Activated CD8-positive, alpha-beta memory T cell treated with anti-CD3 and anti-CD28 coated beads for 4 hours (primary cell): ENCODE data around the gene ELMO1.

Experiments
- DNase-seq, 2 donors: peaks; one replicate each; pipeline ENCODE4 v3.0.0-alpha.2; 2020; ENCODE audit warnings: low read depth in 2 of 2

Gene ELMO1

DNA sequence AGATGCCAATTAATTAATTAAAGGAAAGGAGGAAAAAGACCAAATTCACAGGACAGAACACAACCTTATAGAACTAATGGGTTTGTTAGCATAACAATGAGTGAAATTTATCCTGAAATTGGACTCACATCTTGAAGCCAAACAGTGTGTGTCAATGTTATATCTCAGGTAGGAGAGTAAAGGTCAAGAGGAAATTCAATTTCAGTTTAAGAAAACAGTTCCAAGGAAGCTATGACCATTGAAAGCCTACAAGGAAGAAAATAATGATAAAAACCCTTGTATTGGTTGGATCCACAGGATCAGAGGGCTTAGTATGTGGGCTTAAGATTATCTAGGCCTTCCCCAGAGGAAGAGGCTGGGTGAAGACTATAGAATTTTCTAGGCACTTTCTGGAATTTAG, 525.5 kb downstream of the ELMO1 start:
- DNase-seq, result no peak

GRCh38 chr7:36920433-36920832, 528.2 kb downstream of the ELMO1 start:
- no peak for DNase-seq

GRCh38 chr7:36919738-36920137, 528.9 kb downstream of the ELMO1 start:
- DNase-seq, result no peak

GRCh38 chr7:36918591-36918990, 530.1 kb downstream of the ELMO1 start:
- DNase-seq, result no peak

- no peak for DNase-seq
Measured at GRCh38 chr7:36916619-36917018, 532.0 kb downstream of the ELMO1 start.

DNA sequence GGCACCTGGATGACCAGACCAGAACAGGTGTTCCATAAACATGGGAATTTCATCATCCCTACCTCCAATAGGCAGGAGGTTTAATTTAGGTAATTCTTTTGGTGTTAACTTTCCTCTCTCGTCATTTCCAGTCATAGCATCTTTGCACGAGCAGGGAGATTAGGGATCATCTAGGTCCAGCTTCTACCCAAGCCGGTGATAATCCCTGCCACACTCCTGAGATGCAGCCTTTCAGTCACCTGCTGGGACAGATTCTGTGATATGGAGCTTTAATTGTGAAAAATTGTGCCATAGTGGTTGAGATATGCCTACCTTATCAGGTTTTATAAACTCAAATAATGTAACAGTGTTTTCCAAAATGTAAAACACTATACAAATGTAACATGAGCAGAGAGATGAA, 532.5 kb downstream of the ELMO1 start:
- no peak for DNase-seq

GRCh38 chr7:36911788-36912187, 536.9 kb downstream of the ELMO1 start:
- DNase-seq, result no peak

GRCh38 chr7:36910859-36911258, 537.8 kb downstream of the ELMO1 start:
- DNase-seq, result no peak

DNA sequence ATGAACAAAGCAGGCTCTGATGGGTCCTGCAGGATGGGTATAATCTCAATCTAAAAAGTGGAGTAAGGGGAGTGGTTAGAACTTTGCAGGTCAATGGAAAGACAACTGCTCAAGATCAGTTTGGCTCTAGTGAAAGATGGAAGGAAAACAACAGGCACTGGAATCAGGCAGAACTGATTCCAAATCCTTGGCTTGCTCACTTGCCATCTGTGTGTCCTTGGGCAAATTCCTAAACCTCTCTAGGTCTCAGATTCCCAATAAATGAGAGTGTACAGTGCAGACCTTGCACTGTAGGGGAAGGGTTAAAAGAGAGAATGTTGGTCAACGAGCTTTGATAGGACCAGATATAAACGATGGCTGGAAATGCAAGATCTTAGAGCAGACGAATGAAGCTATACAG, 538.3 kb downstream of the ELMO1 start:
- no peak for DNase-seq

DNA sequence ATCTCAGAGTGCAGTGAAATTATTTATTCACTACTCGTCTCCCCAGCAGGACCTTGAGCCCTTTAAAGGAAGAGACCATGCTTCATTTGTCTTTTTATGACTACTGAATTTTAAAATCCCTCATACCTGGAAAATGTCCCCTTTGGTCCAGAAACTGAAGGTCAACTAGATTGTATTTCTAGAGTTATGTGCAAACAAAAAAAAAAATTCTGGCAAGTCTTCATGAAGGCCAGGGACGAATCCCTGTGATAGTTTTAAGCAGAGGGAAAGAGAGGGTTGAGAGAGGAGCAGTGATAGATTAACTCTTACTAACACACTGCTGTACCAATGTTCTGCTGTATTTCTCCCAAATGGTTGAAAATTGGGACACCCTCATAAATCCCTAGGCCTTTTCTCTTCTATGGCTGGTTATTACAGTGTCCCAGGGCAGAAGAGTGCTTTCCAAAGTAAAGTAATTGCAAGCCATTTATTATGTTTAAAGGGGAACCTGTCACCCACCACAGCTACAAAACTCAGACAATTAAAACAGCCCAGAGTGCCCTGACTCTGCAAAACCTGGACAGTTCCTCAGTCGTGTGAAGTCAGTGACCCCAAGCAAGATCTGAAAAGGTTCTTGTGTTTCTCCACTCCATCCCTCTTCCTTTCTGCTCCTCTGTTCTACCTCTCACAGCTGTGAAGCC, 541.6 kb downstream of the ELMO1 start:
- no peak for DNase-seq

GRCh38 chr7:36906448-36906847, 542.2 kb downstream of the ELMO1 start:
- DNase-seq, result no peak

DNA sequence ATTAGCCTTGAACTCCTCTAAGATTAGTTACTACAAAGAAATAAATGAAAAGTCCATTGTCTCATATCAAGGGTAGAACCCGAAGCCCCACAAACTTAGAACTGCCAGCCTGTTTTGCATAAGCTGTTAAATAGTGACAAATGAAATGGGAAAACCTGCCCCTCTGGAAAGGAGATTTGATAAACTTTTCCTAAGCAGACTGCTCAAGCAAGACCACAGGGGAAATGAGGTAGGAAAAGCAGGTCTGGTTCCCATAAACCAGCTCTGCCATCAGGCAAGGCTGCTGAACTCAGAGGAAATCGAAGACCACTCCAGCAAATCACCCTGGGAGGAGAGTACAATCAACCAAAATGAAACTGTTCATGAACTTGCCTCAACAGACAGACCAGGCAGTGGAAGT, 542.8 kb downstream of the ELMO1 start:
- DNase-seq, result no peak

DNA sequence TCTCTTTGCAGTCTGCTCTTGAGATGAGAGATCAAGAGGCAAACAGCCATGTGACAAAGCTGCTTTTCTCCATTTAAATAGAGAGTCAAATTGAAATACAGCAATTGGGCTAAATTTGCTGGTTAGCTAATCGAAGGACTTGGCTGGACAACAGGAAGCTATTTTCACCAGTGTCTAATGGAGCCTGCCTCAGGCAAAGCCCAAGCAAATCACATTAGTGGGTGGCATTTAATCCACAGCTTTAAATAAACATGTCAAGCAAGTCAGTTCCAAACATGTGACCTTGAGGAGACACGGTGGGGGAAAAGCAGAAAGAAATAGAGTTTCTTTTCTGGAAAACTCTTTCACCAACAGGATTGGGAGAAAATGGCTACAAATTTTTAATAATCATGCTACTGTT, 543.9 kb downstream of the ELMO1 start:
- no peak for DNase-seq

DNA sequence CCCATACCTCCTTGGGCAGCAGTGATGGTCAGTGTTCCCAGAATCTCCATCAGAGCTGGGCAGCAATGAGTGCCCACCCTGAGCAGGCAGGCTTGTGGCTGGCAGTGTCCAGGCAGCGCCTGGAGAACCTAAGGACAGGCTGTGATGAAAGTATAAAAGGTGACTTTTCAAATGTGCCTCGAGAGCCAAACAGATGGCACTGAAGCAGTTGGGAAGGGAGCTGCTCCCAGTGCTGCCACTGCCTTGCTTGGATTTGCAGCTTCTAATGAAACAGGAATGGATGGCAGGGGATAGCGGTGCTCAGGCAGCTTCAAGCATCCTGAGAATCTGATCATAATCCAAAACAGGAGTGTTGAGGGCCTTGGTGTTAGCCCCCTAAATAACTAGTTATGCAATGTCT, 544.6 kb downstream of the ELMO1 start:
- DNase-seq, result no peak

- no peak for DNase-seq
Measured at GRCh38 chr7:36900988-36901710, 547.5 kb downstream of the ELMO1 start.

DNA sequence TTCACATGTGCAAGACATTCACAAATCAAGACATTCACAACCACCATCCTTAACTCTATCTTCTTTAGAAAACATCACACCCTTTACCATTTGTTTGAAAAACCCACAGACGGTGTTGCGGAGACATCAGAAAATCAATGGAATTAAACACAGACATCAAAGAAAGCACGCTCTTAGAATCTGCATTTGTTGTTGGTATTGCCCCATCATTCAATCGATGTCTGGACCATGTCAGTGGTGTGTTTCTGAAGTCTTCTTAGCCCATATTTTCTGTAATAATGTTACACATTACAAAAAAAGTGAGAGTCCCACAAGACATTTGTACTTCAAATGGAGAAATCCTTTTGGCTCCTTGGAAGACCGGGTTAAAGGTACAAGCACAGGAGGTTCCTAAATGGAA, 550.5 kb downstream of the ELMO1 start:
- DNase-seq, result no peak

GRCh38 chr7:36896956-36897590, 551.6 kb downstream of the ELMO1 start:
- no peak for DNase-seq

- DNase-seq, result no peak
Measured at GRCh38 chr7:36896418-36896817, 552.2 kb downstream of the ELMO1 start.

- DNase-seq, result no peak
Measured at GRCh38 chr7:36895192-36895591, 553.5 kb downstream of the ELMO1 start.

- no peak for DNase-seq
Measured at GRCh38 chr7:36894190-36894589, 554.5 kb downstream of the ELMO1 start.

DNA sequence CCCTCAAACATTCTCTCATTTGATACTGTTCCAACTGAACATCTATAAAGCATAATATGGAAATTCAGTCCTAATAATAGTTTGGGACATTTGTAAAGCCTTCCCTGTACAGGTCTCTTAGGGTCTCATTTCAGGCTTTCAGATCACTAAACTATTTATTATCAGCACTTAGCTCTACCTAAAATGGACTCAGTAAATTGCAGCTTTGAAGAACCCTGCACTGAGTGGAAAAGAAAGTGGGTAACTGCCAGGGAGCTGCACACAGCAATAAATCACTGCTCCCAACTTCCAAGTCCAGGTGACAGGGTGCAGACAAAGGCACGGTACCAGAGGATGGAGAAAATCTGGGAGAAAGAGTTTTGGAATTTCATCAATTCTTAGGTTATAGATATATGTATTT, 559.5 kb downstream of the ELMO1 start:
- DNase-seq, result no peak

DNA sequence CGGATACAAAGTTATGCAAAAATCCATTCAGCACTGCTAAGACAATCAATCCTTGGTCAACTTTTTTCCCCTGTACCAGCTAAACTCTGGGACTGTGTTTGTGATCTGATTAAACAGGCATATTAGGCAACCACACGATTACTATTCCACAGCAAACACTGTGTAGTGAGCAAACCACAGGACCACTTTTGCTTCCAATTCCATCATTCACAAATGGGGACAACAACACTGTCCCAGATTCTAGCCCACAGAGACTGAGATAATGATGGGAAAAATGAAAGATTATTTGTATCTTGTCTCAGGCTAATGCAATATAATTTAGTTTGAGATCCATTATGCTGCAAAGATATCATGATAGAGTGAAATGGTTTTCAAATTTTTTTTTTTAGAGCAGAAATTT, 560.7 kb downstream of the ELMO1 start:
- no peak for DNase-seq

- DNase-seq, result no peak
Measured at GRCh38 chr7:36887233-36887632, 561.4 kb downstream of the ELMO1 start.
